Activated naive CD4-positive, alpha-beta T cell treated with anti-CD3 and anti-CD28 coated beads, Interleukin-2, amount 50 U/mL, for 24 hours (primary cell): Measurements from ENCODE around the gene COG2.
"Not testable (repeated sequence)": the region's sequence is repeated elsewhere in the genome, so short reads cannot be mapped to it uniquely, and the experiment has no call there.

Experiments used
- H3K27ac Mint-ChIP-seq: one replicate; pipeline ENCODE4 v1.8.0; 2021; ENCODE audit warnings: mild to moderate bottlenecking, mixed read lengths
- H3K27me3 Mint-ChIP-seq: one replicate; pipeline ENCODE4 v1.8.0; 2021; ENCODE audit warnings: mixed read lengths
- H3K36me3 Mint-ChIP-seq: one replicate; pipeline ENCODE4 v1.8.0; 2021; ENCODE audit warnings: mixed read lengths
- H3K4me1 Mint-ChIP-seq: one replicate; pipeline ENCODE4 v1.8.0; 2021; ENCODE audit warnings: mixed read lengths
- H3K4me3 Mint-ChIP-seq: one replicate; pipeline ENCODE4 v1.8.0; 2021; ENCODE audit warnings: mild to moderate bottlenecking, mixed read lengths
- H3K9me3 Mint-ChIP-seq: one replicate; pipeline ENCODE4 v1.8.0; 2021; ENCODE audit warnings: mixed read lengths

COG2 gene, protein sequence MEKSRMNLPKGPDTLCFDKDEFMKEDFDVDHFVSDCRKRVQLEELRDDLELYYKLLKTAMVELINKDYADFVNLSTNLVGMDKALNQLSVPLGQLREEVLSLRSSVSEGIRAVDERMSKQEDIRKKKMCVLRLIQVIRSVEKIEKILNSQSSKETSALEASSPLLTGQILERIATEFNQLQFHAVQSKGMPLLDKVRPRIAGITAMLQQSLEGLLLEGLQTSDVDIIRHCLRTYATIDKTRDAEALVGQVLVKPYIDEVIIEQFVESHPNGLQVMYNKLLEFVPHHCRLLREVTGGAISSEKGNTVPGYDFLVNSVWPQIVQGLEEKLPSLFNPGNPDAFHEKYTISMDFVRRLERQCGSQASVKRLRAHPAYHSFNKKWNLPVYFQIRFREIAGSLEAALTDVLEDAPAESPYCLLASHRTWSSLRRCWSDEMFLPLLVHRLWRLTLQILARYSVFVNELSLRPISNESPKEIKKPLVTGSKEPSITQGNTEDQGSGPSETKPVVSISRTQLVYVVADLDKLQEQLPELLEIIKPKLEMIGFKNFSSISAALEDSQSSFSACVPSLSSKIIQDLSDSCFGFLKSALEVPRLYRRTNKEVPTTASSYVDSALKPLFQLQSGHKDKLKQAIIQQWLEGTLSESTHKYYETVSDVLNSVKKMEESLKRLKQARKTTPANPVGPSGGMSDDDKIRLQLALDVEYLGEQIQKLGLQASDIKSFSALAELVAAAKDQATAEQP

GRCh38 chr1:230642263-230642959 lies at the start of gene COG2:
COG2 (plus strand) TSS chr1:230642481; CDS start chr1:230642607, 126 bp downstream.
- Mint-ChIP-seq H3K27ac (peak within 1 kb of the TSS; percentile 83), H3K27me3 (peaks cover 5% of the 10 kb centered on the region), H3K4me1 (peaks cover 46% of the 10 kb centered on the region), H3K4me3 (peak within 1 kb of the TSS; percentile 93), H3K36me3 (peaks cover 10% of the 10 kb centered on the region), H3K9me3 (no peaks in the 10 kb centered on the region)

DNA sequence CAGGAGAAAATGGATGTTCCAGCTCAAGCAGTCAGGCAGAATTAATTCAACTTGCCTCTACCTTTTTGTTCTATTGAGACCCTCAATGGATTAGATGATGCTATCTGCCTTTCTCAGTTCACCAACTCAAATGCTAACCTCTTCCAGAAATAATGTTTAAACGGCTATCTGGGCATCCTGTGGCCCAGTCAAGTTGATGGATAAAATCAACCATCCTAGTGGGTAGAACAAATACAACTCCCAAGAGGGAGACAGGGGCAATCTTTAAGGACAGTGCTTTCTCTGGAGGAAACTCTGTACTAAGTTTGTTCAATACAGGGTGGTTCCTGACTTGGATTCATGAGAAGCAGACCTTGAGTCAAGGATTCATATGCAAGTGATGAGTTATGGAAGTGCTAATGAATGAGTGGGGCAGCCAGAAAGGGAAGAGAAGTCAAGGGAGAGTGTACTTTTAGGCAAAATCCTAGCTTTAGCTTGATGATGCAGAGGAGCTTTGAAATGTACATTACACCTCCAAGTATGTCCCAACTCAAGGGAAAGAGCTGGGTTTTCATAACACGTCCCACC lies 49.4 kb upstream of the COG2 start:
- Mint-ChIP-seq H3K4me1 (no peaks in the 10 kb centered on the region), H3K4me3 (no peak overlapping the region), H3K9me3 (no peaks in the 10 kb centered on the region), H3K27me3 (peaks cover 24% of the 10 kb centered on the region), H3K36me3 (no peaks in the 10 kb centered on the region), H3K27ac (no peak overlapping the region)

DNA sequence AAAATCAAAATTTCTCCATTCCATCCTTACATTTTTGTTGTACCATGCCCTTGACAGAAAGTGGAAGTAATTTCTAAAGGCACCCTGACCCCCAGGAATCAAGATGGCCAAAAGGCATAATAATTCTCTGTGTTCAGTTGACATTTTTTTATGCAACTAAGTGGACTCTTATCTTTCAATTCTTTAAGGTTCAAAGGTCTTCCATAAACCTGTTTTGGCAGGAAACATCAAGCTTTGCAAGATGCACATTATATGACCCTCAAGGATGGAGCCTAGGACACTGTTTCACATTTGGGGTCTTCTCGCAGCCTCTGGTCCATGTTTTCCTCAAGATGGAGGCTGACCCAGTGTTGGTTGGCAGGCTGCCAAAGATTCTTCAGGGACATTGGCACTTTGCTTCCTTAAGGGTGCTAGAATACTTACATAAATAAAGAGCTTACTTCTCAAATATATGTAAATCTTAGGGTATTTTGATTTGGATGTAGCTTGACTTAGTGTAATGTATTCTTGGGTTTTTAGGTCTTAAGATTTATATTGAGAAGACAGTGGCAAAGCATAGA lies 48.0 kb upstream of the COG2 start:
- Mint-ChIP-seq H3K4me3 (no peak overlapping the region), H3K27ac (no peak overlapping the region), H3K9me3 (no peaks in the 10 kb centered on the region), H3K27me3 (peaks cover 23% of the 10 kb centered on the region), H3K4me1 (no peaks in the 10 kb centered on the region), H3K36me3 (no peaks in the 10 kb centered on the region)

- Mint-ChIP-seq H3K4me3 (no peak overlapping the region), H3K36me3 (no peaks in the 10 kb centered on the region), H3K27ac (no peak overlapping the region), H3K4me1 (no peaks in the 10 kb centered on the region), H3K9me3 (no peaks in the 10 kb centered on the region), H3K27me3 (peaks cover 26% of the 10 kb centered on the region)
Observed at GRCh38 chr1:230595181-230595580, 47.1 kb upstream of the COG2 start.

GRCh38 chr1:230596306-230596705 lies 46.0 kb upstream of the COG2 start:
- Mint-ChIP-seq H3K27ac (no peak overlapping the region), H3K36me3 (no peaks in the 10 kb centered on the region), H3K4me1 (no peaks in the 10 kb centered on the region), H3K9me3 (no peaks in the 10 kb centered on the region), H3K4me3 (no peak overlapping the region), H3K27me3 (peaks cover 24% of the 10 kb centered on the region)

GRCh38 chr1:230598745-230599144 lies 43.5 kb upstream of the COG2 start:
- Mint-ChIP-seq H3K27ac (no peak overlapping the region), H3K4me1 (no peaks in the 10 kb centered on the region), H3K27me3 (peaks cover 16% of the 10 kb centered on the region), H3K9me3 (no peaks in the 10 kb centered on the region), H3K4me3 (no peak overlapping the region), H3K36me3 (no peaks in the 10 kb centered on the region)

DNA sequence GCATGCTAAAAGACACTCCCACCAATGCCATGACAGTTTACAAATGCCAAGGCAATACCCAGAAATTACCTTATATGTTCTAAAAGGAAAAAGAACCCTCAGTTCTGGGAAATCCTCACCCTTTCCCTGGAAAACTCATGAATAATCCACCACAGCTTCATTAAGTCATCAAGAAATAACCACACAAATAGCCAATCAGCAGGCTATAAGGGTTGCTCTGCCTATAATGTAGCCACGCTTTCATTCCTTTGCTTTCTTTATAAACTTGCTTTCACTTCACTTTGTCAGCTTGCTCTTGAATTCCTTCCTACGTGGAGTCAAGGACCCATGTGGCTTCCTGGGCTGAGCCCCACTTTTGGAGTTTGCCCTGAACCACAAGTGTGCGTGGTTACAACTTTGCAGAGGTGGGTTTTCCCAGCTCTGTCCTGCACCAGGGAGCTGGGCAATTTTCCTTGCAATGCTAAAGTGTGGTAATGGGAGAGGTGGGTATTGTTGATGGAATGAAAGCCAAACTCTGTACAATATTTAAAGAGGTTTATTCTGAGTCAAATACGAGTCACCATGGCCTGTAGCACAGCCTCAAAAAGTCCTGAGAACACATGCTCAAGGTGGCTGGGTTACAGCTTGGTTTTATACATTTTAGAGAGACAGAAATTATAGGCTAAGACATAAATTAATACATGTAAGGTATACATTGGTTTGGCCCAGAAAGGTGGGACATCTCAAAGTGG lies 42.2 kb upstream of the COG2 start:
- Mint-ChIP-seq H3K27ac (no peak overlapping the region), H3K9me3 (no peaks in the 10 kb centered on the region)

GRCh38 chr1:230600657-230601400 lies 41.5 kb upstream of the COG2 start:
- H3K4me1 Mint-ChIP-seq, H3K36me3 Mint-ChIP-seq, H3K4me3 Mint-ChIP-seq, H3K9me3 Mint-ChIP-seq, H3K27ac Mint-ChIP-seq: not testable (repeated sequence)
- H3K27me3 Mint-ChIP-seq: peaks cover 12% of the 10 kb centered on the region

More for the DNA sequence above, 42.2 kb upstream of the COG2 start:
- Mint-ChIP-seq H3K4me3 (no peak overlapping the region), H3K27me3 (peaks cover 14% of the 10 kb centered on the region), H3K4me1 (no peaks in the 10 kb centered on the region), H3K36me3 (no peaks in the 10 kb centered on the region)

DNA sequence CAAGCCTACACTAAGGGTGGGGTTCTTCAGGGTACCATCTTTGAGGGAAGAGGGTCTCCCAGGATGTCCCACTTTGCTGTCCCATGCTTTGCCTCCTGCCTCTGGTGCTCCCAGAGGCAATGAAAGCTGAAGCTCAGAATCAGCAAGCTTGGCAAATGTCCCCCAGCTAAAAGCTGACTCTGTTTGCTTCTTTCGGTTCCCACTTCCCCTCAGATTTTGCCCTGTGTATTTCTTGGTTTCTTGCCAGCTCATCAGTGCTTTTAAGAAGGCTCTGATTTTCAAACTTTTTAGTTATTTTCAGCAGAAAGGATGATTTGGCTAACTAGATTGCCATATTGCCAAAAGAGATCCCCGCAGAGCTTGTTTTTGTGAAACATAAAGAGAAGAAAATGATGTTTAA lies 33.1 kb upstream of the COG2 start:
- Mint-ChIP-seq H3K4me1 (no peaks in the 10 kb centered on the region), H3K36me3 (no peaks in the 10 kb centered on the region), H3K27me3 (peaks cover 8% of the 10 kb centered on the region), H3K27ac (no peak overlapping the region), H3K9me3 (no peaks in the 10 kb centered on the region), H3K4me3 (no peak overlapping the region)

DNA sequence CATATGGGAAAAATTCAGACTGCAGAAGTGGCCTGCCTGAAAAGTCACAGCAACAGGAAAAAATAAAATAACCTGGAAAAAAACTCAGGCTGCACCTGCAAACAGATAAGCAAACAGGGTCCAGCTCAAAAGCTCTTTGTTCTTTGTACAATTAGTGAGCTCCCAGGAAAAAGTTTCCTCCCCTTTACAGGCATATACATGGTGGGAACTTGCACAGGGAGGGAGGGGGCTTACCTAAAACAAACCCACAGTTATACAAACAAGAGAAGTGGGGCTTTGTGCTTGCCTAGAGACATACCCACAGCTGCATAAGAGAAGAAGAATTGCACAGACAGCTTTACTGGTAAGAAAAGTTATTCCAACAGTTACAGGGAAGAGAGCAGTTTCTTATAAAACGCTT lies 31.7 kb upstream of the COG2 start:
- Mint-ChIP-seq H3K27me3 (peaks cover 10% of the 10 kb centered on the region), H3K27ac (no peak overlapping the region), H3K36me3 (no peaks in the 10 kb centered on the region), H3K4me3 (no peak overlapping the region), H3K9me3 (no peaks in the 10 kb centered on the region), H3K4me1 (no peaks in the 10 kb centered on the region)

DNA sequence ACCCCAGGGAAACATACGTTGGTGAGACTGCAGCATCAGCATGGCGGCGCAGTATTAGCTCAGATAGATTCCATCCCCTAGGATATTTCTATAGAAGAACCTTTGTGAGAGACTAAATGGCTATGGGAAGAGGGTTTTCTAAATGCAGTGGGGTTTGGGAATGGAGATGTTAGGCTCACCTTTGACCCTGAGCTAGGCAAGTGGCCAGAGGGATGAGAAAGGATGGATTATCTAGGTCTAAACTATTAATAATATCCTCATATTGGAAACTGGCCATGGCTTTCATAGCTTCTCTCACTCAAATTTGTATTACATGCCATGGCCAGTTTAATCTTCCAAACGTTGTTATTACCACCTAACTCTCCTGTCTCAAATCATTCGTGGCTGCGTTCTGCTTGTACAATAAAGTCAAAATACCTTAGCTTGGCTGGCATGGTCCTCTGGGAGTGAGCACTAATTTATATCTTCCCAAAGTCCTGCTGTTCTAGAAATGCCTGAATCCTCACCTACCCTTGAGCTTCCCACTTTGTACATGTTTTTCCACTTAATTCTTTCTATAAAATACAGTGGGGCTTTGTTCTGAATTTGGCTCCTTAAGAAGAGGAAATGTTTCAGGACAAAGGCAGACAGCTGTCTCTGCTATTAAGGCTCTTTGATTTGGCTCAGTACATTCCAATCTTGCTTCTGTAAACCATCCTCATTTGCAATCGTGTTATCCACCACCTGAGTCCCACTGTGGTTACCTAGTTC lies 31.0 kb upstream of the COG2 start:
- Mint-ChIP-seq H3K27ac (no peak overlapping the region), H3K27me3 (peaks cover 12% of the 10 kb centered on the region), H3K4me3 (no peak overlapping the region), H3K4me1 (no peaks in the 10 kb centered on the region), H3K9me3 (no peaks in the 10 kb centered on the region), H3K36me3 (no peaks in the 10 kb centered on the region)

DNA sequence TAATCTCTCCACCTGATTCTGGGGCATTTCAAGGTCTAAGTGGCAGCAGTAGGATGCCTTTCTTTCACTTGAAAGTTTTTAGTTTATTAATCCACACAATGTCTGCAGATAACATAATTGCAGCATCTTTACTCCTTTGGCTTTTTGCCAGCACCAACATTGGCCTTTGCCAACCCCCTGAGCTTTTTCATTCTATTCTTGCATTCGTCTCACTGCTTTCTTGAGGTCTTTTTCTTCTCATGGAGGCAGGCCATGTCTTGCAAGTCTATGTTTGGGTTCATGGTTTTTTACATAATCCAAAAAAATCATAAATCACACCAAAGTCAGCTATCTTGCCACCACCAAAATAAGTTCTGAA lies 30.4 kb upstream of the COG2 start:
- no peak overlapping the region for H3K4me3 Mint-ChIP-seq
- no peaks in the 10 kb centered on the region for H3K4me1 Mint-ChIP-seq

GRCh38 chr1:230612651-230613050 lies 29.6 kb upstream of the COG2 start:
- Mint-ChIP-seq H3K27ac (no peak overlapping the region), H3K4me1 (no peaks in the 10 kb centered on the region), H3K4me3 (no peak overlapping the region), H3K36me3 (no peaks in the 10 kb centered on the region), H3K27me3 (peaks cover 15% of the 10 kb centered on the region), H3K9me3 (no peaks in the 10 kb centered on the region)

More for the DNA sequence above, 30.4 kb upstream of the COG2 start:
- no peaks in the 10 kb centered on the region for H3K36me3 Mint-ChIP-seq
- H3K9me3 Mint-ChIP-seq: no peaks in the 10 kb centered on the region
- peaks cover 12% of the 10 kb centered on the region for H3K27me3 Mint-ChIP-seq
- no peak overlapping the region for H3K27ac Mint-ChIP-seq

- Mint-ChIP-seq H3K27me3 (peaks cover 22% of the 10 kb centered on the region), H3K36me3 (no peaks in the 10 kb centered on the region), H3K27ac (no peak overlapping the region), H3K4me3 (no peak overlapping the region), H3K4me1 (no peaks in the 10 kb centered on the region), H3K9me3 (no peaks in the 10 kb centered on the region)
Observed at GRCh38 chr1:230614121-230614520, 28.2 kb upstream of the COG2 start.
